MCF 10A (cell line): ENCODE data around the gene SASH1. TPM values are rescaled to one million over a fixed set of nuclear protein-coding genes. Genes with fewer than 3 reads are reported as not detected.

Experiments
- BruUV-seq: library from RNA; stranded (reverse); fragments of 400-500 nt; replicated peaks from 2 replicates; lab custom pipeline; 2021; lab: Mats Ljungman, UMichigan
- CTCF ChIA-PET: fragments of 300-600 bp; sonication (Branson Sonifier 250); formaldehyde crosslinking; extraction: SDS; loops from one replicate; lab custom pipeline; 2021; ENCODE audit warnings: antibody characterized with exemption, inconsistent platforms; lab: Yijun Ruan, JAX
- POLR2A ChIA-PET: fragments of 300-600, 350-650 bp; sonication (Branson Sonifier 250); formaldehyde crosslinking; extraction: SDS; loops from one replicate; lab custom pipeline; 2020; ENCODE audit warnings: antibody characterized with exemption, inconsistent platforms; lab: Yijun Ruan, JAX
- DNase-seq: peaks from one replicate; pipeline ENCODE4 v3.0.0-alpha.2; 2018; ENCODE audit not compliant: unreplicated experiment
- H3K27ac Mint-ChIP-seq: one replicate; pipeline ENCODE4 v1.8.0; 2022; ENCODE audit warnings: mild to moderate bottlenecking, low read depth, mixed read lengths; ENCODE audit not compliant: unreplicated experiment
- H3K27me3 Mint-ChIP-seq: one replicate; pipeline ENCODE4 v1.8.0; 2022; ENCODE audit warnings: mixed read lengths; ENCODE audit not compliant: insufficient read depth, unreplicated experiment
- H3K36me3 Mint-ChIP-seq: one replicate; pipeline ENCODE4 v1.8.0; 2022; ENCODE audit warnings: mild to moderate bottlenecking, moderate library complexity, mixed read lengths; ENCODE audit not compliant: insufficient read depth, unreplicated experiment
- H3K4me1 Mint-ChIP-seq: one replicate; pipeline ENCODE4 v1.8.0; 2022; ENCODE audit warnings: mixed read lengths; ENCODE audit not compliant: insufficient read depth, unreplicated experiment
- H3K4me3 Mint-ChIP-seq: one replicate; pipeline ENCODE4 v1.8.0; 2022; ENCODE audit warnings: mild to moderate bottlenecking, moderate library complexity, mixed read lengths; ENCODE audit not compliant: unreplicated experiment
- H3K9me3 Mint-ChIP-seq: one replicate; pipeline ENCODE4 v1.8.0; 2022; ENCODE audit warnings: mixed read lengths; ENCODE audit not compliant: unreplicated experiment
- intact Hi-C: fragments of 100-400 bp; cut with micrococcal nuclease; formaldehyde crosslinking; loops from 2 replicates; pipeline ENCODE4 v1.14.1; 2022
- total RNA-seq: library from RNA; stranded (reverse); gene quantifications from 2 replicates; pipeline ENCODE4 v1.2.3, GENCODE V29; 2022
- TF ChIP-seq, protein P1 (sequence below): fragments of 200-600 bp; IDR thresholded peaks from one replicate; pipeline ENCODE4 v1.8.0; 2022; ENCODE audit warnings: antibody characterized with exemption, mild to moderate bottlenecking; ENCODE audit not compliant: unreplicated experiment

Gene SASH1
- total RNA-seq, 1 experiment from 2014 or later, result 18.4 TPM

DNA sequence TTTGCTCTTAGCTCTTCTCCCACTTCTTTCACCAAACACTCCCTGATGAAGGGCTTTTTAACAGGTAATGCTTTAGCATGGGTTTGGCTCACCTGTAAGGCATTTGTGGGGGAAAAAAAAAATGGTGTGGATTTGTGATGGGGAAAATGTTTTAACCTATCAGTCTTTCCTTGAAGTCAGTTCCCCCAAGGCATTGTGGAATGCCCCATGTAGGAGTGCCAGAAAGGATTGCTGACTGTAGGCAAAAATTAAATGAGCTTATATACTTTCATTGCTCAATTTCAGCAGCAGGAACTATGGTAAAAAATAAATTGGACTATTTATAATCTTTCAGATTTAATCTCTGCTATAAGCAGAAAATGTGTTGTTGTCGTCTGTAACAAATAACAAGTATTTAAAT lies 10.6 kb upstream of the SASH1 start:
- POLR2A ChIA-PET, result interaction anchor here (1.0 to 2.2 kb wide), 5 partner anchors 8 to 75 kb away, joined by 3 to 16 read pairs (median 4); partner anchors contain the start of gene SASH1
- DNase-seq, result no peak
- no peaks in the 10 kb centered on the region for H3K36me3 Mint-ChIP-seq
- TF ChIP-seq, protein P1, sequence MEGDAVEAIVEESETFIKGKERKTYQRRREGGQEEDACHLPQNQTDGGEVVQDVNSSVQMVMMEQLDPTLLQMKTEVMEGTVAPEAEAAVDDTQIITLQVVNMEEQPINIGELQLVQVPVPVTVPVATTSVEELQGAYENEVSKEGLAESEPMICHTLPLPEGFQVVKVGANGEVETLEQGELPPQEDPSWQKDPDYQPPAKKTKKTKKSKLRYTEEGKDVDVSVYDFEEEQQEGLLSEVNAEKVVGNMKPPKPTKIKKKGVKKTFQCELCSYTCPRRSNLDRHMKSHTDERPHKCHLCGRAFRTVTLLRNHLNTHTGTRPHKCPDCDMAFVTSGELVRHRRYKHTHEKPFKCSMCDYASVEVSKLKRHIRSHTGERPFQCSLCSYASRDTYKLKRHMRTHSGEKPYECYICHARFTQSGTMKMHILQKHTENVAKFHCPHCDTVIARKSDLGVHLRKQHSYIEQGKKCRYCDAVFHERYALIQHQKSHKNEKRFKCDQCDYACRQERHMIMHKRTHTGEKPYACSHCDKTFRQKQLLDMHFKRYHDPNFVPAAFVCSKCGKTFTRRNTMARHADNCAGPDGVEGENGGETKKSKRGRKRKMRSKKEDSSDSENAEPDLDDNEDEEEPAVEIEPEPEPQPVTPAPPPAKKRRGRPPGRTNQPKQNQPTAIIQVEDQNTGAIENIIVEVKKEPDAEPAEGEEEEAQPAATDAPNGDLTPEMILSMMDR, result no peak
- no peak overlapping the region for H3K27ac Mint-ChIP-seq
- peaks cover 16% of the 10 kb centered on the region for H3K4me1 Mint-ChIP-seq
- H3K27me3 Mint-ChIP-seq, result no peaks in the 10 kb centered on the region
- H3K9me3 Mint-ChIP-seq, result no peaks in the 10 kb centered on the region
- intact Hi-C loops, result loop anchor here (5.0 kb wide), 1 partner anchor 35 kb away; no protein-coding TSS in a partner anchor
- CTCF ChIA-PET, result interaction anchor here (0.7 to 1.5 kb wide), 3 partner anchors 59 to 73 kb away, joined by 3 to 4 read pairs (median 3); no protein-coding TSS in a partner anchor
- H3K4me3 Mint-ChIP-seq, result no peak overlapping the region
- no TSS peak for BruUV-seq

DNA sequence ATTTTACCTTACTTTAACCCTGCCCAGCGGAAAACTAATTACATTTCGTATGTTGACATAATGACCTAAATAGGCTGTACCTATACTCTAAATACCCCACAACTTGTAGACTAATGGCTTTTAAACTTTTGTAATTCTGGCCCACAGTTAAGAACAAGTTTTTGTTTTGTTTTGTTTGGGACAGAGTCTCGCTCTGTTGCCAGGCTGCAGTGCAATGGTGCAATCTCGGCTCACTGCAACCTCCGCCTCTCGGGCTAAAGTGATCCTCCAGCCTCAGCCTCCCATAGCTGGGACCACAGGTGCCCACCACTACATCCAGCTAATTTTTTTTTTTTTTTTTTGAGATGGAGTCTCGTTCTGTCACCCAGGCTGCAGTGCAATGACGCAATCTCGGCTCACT lies 5.7 kb upstream of the SASH1 start:
- POLR2A ChIA-PET, result no interaction called here

DNA sequence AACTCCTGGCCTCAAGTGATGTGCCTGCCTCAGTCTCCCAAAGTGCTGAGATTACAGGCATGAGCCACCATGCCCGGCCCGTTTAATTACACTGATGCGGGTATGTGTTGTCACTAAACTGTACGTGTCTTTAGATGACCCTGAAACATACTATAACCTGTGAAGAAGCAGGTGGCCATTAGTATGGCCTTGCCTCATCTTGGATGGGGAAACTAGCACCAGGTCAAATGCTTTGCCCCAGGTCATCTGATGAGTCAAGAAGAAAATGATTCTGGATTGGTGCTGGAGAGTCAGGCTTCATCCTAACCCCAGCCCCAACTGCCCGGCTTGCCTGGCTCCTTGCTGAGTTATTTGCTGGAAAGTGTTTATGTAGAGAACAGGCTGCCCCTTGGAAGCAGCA lies 2.9 kb upstream of the SASH1 start:
- no peak for DNase-seq
- intact Hi-C loops, result loop anchor here (5.0 kb wide), 1 partner anchor 162 kb away; no protein-coding TSS in a partner anchor
- TF ChIP-seq, protein P1, result no peak
- ChIA-PET POLR2A (interaction anchor here (1.2 kb wide), 1 partner anchor 27 kb away, joined by 3 read pairs; no protein-coding TSS in a partner anchor), CTCF (interaction anchor here (0.7 kb wide), 1 partner anchor 99 kb away, joined by 4 read pairs; no protein-coding TSS in a partner anchor)
- Mint-ChIP-seq H3K9me3 (no peaks in the 10 kb centered on the region), H3K27ac (no peak overlapping the region), H3K27me3 (no peaks in the 10 kb centered on the region), H3K4me1 (peaks cover 24% of the 10 kb centered on the region), H3K36me3 (no peaks in the 10 kb centered on the region), H3K4me3 (no peak overlapping the region)
- BruUV-seq, result no TSS peak

More for the DNA sequence above, 5.7 kb upstream of the SASH1 start:
- Mint-ChIP-seq H3K4me1 (peaks cover 11% of the 10 kb centered on the region), H3K4me3 (no peak overlapping the region), H3K27me3 (no peaks in the 10 kb centered on the region), H3K36me3 (no peaks in the 10 kb centered on the region), H3K9me3 (no peaks in the 10 kb centered on the region), H3K27ac (no peak overlapping the region)
- no peak for DNase-seq
- no TSS peak for BruUV-seq
- TF ChIP-seq, protein P1, result no peak
- CTCF ChIA-PET, result no interaction called here
- intact Hi-C loops, result no loop called here

DNA sequence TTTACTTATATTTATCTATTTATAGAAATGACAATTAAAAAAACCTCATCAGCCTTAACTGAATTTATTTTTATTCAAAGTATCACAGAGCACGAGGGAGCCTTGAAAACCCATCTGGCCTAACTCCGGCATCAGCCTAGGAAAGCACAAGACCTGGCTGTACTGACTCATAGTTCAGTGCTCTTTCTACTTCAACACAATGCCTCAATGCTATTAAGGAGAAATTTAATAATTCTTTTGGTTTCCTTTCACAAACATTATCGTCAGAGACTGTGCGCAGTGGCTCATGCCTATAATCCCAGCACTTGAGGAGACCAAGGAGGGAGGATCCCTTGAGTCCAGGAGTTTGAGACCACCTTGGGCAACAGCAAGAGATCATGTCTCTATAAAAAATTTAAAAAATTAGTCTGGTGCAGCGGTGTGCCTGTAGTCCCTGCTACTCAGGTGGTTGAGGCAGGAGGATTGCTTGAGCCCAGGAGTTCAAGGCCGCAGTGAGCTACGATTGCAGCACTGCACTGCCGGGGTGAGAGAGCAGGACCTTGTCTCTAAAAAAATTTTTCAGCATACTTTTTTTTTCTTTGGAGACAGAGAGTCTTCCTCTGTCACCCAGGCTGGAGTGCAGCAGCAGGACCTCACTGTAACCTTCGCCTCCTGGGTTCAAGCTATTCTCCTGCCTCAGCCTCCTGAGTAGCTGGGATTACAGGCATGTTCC lies 1.9 kb upstream of the SASH1 start:
- intact Hi-C loops, result loop anchor here (5.0 kb wide), 1 partner anchor 163 kb away; no protein-coding TSS in a partner anchor
- H3K27ac Mint-ChIP-seq, result peak overlapping the region; percentile 99
- no TSS peak for BruUV-seq
- CTCF ChIA-PET, result interaction anchor here (1.1 kb wide), 1 partner anchor 834 kb away, joined by 3 read pairs; no protein-coding TSS in a partner anchor
- POLR2A ChIA-PET, result no interaction called here
- no peak overlapping the region for H3K4me3 Mint-ChIP-seq
- no peaks in the 10 kb centered on the region for H3K36me3 Mint-ChIP-seq
- H3K4me1 Mint-ChIP-seq, result peaks cover 28% of the 10 kb centered on the region
- H3K27me3 Mint-ChIP-seq, result no peaks in the 10 kb centered on the region
- DNase-seq, result no peak
- no peaks in the 10 kb centered on the region for H3K9me3 Mint-ChIP-seq
- TF ChIP-seq, protein P1, result no peak
